ENCODE measurements around the gene SLC66A2.
"Not testable (repeated sequence)": the region's sequence is repeated elsewhere in the genome, so short reads cannot be mapped to it uniquely, and the experiment has no call there.

Gene SLC66A2

DNA sequence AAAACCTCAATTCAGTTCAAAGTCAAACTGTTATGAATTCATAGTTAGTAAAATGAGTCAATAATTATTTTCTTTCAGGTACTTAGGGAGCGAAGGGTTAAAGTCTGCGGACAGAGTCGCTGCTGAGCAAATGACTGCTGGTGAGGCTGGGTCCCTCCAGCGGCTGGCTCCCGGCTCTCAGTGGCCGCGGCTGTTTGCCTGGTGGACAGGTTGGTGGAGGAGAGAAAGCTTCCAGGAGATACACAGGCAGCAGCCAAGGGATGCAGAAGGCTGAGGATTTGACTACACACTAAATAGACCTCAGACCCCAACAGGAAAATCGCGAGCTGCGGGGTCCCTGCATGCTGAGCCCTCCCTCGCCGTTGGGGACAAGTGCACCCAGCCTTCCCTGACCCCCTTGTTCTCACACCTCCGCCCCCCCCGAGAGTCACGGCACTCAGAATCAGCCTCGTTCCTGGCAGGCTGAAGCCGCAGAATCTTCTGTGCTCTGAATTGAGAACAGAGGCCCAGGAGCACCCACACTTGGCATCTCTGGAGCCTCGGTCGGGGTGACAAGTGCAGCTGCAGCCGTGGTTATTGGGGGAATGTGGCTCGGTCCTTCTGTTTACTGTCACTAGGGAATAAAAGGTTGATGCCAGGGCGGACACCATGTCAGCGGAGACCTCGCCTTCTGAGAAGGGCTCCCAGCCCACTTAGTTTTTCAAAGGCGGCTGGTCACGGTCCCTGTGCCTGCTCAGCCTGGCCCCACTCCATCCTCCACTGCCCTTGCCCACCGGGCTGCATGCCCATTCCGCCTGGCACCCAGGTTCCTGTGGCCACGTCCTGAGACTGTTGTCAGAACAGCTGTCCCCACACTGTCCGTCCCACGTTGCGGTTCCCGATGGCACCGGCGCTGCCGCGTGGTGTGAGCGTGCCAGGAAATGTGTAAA is 74.0 kb downstream of the SLC66A2 start:
- DNase-seq, result no peak

DNA sequence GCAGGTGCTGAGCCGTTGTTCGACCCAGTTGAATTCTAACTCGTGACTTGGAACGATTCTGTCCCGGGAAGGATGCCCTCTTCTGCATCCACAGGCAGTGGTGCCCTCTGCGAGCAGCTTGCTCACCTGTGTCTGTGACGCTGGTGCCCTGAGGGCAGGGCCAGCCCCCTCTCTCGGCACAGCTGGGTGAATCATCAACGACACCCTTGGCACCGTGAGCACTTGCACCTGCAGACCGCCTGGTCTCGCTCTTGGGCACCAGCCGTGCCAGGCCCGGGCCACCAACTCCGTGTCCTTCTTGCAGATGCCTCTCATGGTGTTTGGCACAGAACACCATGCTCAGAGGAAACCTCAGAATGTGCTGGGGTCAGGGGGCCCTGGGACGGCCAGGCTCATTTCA is 75.0 kb downstream of the SLC66A2 start:
- DNase-seq, result no peak

- DNase-seq, result no peak
These were observed 75.5 kb downstream of the SLC66A2 start for GRCh38 chr18:79875931-79876461.

DNA sequence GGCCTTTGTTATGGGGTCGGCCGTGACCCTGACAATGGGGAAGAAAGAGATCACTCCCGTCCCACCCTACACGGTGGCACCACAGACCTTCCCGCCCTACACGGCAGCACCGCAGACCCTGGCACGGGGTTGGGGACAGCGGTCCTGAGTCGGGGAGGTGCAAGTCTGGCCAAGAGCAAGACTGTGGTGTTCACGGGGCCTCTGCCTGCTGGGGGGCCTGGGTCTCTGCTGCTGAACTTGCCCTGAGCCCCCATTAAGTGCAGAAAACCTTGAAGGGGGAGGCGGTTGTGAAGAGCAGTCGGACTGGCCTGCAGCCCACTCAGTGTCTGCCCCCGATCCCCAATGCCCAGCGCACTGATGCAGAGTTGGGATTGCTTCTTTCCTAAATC is 75.9 kb downstream of the SLC66A2 start:
- no peak for DNase-seq

DNA sequence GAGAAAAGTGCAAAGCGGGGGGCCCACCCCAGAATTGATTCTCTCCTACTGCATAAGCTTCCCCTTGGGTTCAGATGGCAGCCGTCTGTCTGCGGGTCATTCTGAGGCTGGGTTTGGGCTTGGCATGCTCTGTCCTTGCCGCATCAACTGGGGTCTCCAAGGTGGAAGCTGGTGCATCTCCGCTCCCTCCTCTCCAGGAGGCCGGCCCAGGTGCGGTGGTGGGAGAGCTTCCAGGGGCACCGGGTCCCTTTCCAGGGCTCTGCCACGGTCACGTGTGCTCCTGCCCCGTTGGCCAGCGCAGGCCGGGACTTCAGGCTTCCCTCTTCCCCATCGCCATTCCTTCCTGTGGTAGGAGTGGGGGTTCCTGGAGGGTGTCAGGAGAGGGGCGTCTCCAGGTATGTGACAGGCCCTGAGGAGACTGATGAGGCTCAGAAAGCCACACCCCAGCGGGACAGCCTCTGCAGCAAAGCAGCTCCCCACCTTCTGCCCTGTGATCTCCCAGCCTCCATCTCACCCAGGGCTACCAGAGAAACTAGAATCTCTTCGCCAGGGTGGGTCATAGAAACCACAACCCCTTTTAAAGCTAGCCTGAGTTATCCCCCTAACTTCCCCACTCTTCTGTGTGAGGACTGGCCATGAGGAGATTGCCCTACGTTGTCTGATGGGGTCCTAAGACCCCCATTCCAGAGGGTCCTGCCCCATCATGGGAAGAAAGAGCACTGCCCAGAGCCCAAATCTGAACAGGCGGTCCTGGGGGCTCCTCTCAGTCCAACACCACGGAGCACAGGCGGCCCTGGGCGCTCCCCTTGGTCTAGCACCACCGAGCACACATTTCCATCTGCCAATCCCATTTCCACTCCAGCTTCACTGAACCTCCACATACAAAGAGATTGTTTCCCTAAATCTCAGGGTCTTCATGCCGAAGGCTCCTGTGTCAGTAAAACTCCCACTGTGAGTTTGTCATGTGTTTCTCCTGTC is 76.6 kb downstream of the SLC66A2 start:
- DNase-seq, result no peak

DNA sequence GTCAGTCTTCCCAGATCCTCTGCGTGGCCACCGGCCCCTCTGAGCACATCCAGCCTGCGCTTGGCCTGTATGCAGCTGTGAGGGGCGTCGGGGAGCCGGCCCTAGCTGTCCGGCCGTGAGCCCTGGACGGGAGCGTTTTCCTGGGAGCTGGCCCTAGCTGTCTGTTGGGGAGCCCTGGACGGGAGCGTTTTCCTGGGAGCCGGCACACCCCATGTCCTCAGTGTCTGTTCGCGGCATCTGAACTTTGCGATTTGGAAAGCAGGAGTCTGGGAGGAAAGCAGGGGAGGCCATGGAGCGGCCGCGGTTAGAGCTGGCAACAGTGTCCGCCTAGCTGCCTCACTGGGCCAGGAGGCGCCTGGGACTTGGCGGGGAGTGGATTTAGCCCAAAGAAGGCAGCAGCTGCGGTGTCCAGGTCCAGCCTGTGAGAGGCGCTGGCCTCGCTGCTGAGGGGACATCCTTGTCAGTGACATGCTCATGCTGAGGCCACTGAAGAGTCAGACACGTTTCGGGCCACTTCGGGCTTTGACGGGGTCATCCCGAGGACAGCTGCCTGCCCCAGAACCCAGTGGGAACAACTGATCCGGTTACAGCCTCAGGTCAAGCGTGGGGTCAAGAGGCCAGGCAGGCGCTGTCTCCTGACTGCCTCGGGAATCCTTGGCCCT is 77.9 kb downstream of the SLC66A2 start:
- no peak for DNase-seq

DNA sequence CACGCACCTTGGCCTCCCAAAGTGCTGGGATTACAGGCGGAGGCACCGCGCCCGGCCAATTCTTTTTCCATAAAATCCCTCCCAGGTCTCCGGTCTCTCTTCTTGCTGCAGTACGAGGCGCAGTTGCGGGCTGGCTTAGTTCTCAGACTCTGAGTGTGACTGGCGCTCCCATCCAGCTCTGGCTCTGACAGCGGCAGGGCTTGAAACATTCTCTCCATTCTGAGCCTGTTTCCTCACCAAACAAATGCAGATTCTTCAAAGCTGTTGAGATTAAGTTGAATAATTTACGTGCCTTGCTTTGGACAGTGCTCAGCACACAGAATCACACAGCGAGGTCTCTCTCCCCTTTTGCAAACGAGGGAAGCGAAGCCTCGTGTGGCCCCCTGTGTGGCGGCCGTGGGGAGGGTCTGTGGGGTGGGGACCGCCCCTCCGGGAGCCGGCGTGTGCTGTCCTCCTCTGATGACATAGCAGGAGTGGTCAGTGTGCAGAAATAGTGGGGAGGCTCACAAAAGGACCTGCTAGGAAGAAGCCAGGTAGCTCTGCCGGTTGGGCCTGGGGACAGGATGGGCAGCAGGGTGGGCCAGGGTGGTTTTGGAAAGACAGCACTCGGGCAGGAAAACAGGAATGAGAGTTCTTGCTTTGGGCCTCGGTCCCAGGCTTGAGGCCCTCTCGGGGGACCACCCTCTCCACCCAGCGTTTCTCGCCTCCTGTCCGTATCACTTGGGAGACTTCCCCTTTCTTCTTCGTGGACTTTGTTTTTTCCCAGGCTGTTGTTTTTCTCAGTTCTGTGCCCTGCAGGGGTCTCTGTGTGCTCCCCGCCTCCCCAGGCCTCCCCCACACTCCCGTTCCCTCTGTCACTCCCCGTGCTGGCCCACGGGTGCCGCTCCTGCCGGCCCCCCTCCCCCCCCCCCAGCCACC is 78.7 kb downstream of the SLC66A2 start:
- no peak for DNase-seq

- no peak for DNase-seq
These were observed 79.9 kb downstream of the SLC66A2 start for GRCh38 chr18:79871481-79872091.

- DNase-seq, result no peak
These were observed 80.4 kb downstream of the SLC66A2 start for GRCh38 chr18:79871026-79871390.

DNA sequence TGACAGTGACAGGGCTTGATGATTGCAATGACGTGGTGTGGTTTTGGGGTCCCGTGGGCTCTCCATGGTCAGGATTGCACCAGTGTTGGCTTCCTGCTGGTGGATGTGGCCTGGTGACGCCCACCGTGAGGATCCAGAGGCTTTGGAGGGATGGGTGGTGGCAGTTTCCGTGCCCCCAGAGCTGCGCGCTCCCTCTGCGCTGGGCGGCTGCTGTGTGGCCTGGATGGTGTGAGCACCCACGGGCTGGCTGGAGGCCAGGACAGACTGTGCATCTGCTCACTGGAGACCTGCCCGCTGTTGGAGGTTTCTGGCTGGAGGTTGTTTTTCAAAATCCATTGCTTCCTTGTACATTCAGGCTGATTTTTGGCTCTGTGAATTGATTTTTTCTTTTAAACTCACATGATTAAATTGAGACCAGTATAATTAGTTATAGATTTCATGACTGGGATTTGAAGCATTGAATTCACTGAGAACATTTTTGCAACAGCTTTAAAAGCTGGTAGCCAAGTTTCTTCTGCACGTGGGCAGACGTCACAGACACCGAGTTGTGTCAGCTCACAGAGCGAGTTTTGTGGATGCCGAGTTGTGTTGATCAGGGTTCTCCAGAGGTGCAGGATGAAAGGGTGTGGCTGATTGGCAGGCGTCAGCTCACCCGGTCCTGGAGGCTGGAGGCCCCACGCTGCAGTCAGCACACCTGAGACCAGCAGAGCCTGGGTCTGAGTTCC is 81.0 kb downstream of the SLC66A2 start:
- no peak for DNase-seq

DNA sequence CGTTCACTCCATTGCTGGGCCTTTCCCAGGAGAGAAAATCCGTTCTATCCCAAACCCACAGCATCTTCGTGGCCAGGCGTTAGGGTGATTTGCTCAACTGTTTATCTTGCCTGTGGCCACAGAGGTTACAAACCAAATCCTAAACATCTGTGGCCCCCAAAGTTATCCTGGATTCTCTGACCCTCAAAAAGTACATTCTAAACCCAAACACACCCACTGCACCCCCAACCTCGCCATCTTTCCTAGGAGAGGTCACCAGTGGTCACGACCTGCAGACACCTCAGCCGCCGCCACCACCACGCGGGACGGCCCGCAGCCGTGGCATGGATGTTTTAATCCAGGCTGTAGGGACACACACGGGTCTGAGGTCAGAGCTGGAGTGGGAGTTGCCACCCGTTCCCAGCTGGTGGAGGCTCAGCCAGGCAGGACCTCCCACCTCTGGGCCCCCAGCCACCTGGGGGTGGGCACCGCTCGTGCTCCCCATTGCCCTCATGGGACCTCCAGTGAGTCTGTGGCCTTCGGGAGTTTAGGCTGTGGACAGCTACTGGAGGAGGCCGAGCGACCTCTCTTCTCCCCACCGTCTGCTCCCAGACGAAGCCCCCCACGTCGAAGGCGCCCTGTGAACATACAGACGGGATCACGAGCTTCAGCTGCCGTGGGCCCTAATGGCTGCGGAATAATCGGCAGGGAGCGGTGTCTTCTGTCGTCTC is 81.7 kb downstream of the SLC66A2 start:
- DNase-seq, result no peak

GRCh38 chr18:79868811-79869541 is 82.5 kb downstream of the SLC66A2 start:
- no peak for DNase-seq

DNA sequence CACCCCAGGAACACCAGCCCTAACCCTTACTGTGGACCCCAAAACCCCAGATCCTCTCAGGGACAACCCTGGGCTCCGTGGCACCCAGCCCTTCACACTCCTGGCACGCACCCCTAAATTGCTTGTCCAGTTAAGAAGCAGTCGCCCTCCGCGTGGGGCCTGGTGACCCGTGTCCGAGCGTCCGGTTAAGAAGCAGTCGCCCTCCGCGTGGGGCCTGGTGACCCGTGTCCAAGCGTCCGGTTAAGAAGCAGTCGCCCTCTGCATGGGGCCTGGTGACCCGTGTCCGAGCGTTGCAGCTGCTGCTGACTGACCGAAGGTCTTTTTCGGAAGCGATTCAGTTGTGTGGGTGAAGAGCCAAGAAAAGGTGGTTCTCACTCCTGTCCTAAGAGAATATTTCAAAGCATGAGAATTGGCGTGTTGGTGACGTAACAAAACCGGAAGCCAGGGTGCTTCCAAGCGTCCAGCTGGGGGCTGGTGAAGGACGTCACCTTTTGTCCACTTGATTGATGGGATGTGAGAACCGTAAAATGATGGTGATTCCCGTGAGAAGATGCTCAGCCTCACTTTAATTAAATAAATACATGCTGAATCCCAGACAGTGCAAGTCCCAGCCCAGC is 83.2 kb downstream of the SLC66A2 start:
- no peak for DNase-seq

- no peak for DNase-seq
These were observed 83.8 kb downstream of the SLC66A2 start for GRCh38 chr18:79867666-79868065.

DNA sequence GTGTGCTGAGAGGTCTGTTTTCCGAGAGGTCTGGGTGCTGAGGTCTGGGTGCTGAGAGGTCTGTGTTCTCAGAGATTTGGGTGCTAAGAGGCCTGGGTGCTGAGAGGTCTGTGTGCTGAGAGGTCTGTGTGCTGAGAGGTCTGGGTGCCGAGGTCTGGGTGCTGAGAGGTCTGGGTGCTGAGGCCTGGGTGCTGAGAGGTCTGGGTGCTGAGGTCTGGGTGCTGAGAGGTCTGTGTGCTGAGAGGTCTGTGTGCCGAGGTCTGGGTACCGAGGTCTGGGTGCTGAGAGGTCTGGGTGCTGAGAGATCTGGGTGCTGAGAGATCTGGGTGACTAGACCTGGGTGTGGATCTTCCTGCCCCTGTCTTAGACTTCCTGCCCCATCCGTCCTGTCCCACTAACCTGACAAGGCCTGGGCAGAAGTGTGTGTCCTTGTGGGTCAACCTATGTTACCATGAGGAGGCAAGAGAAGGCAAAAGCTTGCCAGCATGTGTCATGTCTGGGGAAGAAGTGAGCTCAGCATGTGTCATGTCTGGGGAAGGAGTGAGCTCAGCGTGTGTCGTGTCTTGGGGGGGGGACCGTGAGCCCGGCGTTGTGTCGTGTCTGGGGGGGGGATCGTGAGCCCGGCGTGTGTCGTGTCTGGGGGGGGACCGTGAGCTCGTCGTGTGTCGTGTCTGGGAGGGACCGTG is 84.4 kb downstream of the SLC66A2 start:
- DNase-seq, result peak; percentile 56

GRCh38 chr18:79865951-79866350 is 85.5 kb downstream of the SLC66A2 start:
- DNase-seq, result not testable (repeated sequence)

DNA sequence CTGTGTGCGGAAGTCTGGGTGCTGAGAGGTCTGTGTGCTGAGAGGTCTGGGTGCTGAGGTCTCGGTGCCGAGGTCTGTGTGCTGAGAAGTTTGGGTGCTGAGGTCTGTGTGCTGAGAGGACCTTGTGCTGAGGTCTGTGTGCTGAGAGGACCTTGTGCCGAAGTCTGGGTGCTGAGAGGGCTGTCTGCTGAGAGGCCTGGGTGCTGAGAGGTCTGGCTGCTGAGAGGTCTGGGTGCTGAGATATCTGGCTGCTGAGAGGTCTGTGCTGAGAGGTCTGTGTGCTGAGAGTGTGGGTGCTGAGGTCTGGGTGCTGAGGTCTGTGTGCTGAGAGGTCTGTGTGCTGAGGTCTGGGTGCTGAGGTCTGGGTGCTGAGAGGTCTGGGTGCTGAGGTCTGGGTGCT is 86.5 kb downstream of the SLC66A2 start:
- not testable (repeated sequence) for DNase-seq
